ENCODE results near the gene KCNAB1.
A peak's percentile ranks its signal among the peaks of the same experiment; 100 is the strongest.

KCNAB1 gene

GRCh38 chr3:156483426-156483825 is 363.0 kb downstream of the KCNAB1 start:
- DNase-seq (ENCODE audit: low read depth in 2 of 3, low spot score in 1 of 3) = peak in 1 of 3 donors; percentile 12

GRCh38 chr3:156483961-156484787 is 363.8 kb downstream of the KCNAB1 start:
- peak in 2 of 3 donors; percentile 4 to 17 for DNase-seq (ENCODE audit: low read depth in 2 of 3, low spot score in 1 of 3)

GRCh38 chr3:156488767-156489166 is 368.4 kb downstream of the KCNAB1 start:
- no peak for DNase-seq (ENCODE audit: low read depth in 2 of 3, low spot score in 1 of 3)

- no peak for DNase-seq (ENCODE audit: low read depth in 2 of 3, low spot score in 1 of 3)
Measured at GRCh38 chr3:156489462-156489911, 369.1 kb downstream of the KCNAB1 start.

GRCh38 chr3:156491192-156491591 is 370.8 kb downstream of the KCNAB1 start:
- no peak for DNase-seq (ENCODE audit: low read depth in 2 of 3, low spot score in 1 of 3)

GRCh38 chr3:156492801-156493261 is 372.5 kb downstream of the KCNAB1 start:
- no peak for DNase-seq (ENCODE audit: low read depth in 2 of 3, low spot score in 1 of 3)

GRCh38 chr3:156493887-156494286 is 373.5 kb downstream of the KCNAB1 start:
- no peak for DNase-seq (ENCODE audit: low read depth in 2 of 3, low spot score in 1 of 3)

- no peak for DNase-seq (ENCODE audit: low read depth in 2 of 3, low spot score in 1 of 3)
Measured at GRCh38 chr3:156495816-156496215, 375.4 kb downstream of the KCNAB1 start.

- no peak for DNase-seq (ENCODE audit: low read depth in 2 of 3, low spot score in 1 of 3)
Measured at GRCh38 chr3:156497326-156497725, 376.9 kb downstream of the KCNAB1 start.

- DNase-seq (ENCODE audit: low read depth in 2 of 3, low spot score in 1 of 3) = no peak
Measured at GRCh38 chr3:156498307-156498706, 377.9 kb downstream of the KCNAB1 start.

- DNase-seq (ENCODE audit: low read depth in 2 of 3, low spot score in 1 of 3) = no peak
Measured at GRCh38 chr3:156507285-156507684, 386.9 kb downstream of the KCNAB1 start.

GRCh38 chr3:156509189-156510174 is 389.1 kb downstream of the KCNAB1 start:
- peak in 1 of 3 donors; percentile 23 for DNase-seq (ENCODE audit: low read depth in 2 of 3, low spot score in 1 of 3)

GRCh38 chr3:156511987-156512677 is 391.8 kb downstream of the KCNAB1 start:
- no peak for DNase-seq (ENCODE audit: low read depth in 2 of 3, low spot score in 1 of 3)

GRCh38 chr3:156513619-156514018 is 393.2 kb downstream of the KCNAB1 start:
- DNase-seq (ENCODE audit: low read depth in 2 of 3, low spot score in 1 of 3) = no peak

- DNase-seq (ENCODE audit: low read depth in 2 of 3, low spot score in 1 of 3) = no peak
Measured at GRCh38 chr3:156516284-156516683, 395.9 kb downstream of the KCNAB1 start.

- no peak for DNase-seq (ENCODE audit: low read depth in 2 of 3, low spot score in 1 of 3)
Measured at GRCh38 chr3:156516961-156517360, 396.6 kb downstream of the KCNAB1 start.

- no peak for DNase-seq (ENCODE audit: low read depth in 2 of 3, low spot score in 1 of 3)
Measured at GRCh38 chr3:156518726-156519125, 398.3 kb downstream of the KCNAB1 start.

GRCh38 chr3:156519758-156520162 is 399.4 kb downstream of the KCNAB1 start:
- DNase-seq (ENCODE audit: low read depth in 2 of 3, low spot score in 1 of 3) = no peak

- DNase-seq (ENCODE audit: low read depth in 2 of 3, low spot score in 1 of 3) = no peak
Measured at GRCh38 chr3:156522673-156523072, 402.3 kb downstream of the KCNAB1 start.

- no peak for DNase-seq (ENCODE audit: low read depth in 2 of 3, low spot score in 1 of 3)
Measured at GRCh38 chr3:156525808-156526207, 405.4 kb downstream of the KCNAB1 start.

- DNase-seq (ENCODE audit: low read depth in 2 of 3, low spot score in 1 of 3) = no peak
Measured at GRCh38 chr3:156527060-156527459, 406.7 kb downstream of the KCNAB1 start.
